Coronary artery (tissue), 2 donors: ENCODE measurements around the gene SMPD3.

ENCODE experiments used
- DNase-seq: peaks from one replicate; pipeline ENCODE4 v3.0.0-alpha.2; 2017; ENCODE audit warnings: low spot score
- H3K27ac ChIP-seq, 2 donors: fragments of 200-600 bp; sonication (generic); one replicate each; pipeline ENCODE4 v1.5.1; 2016 to 2019
- H3K4me3 ChIP-seq: fragments of 200-600 bp; sonication (generic); 2 replicates; pipeline ENCODE4 v1.5.1; 2016; ENCODE audit warnings: mild to moderate bottlenecking, moderate library complexity
- CTCF ChIP-seq: fragments of 200-600 bp; sonication (generic); IDR thresholded peaks from one replicate; pipeline ENCODE4 v1.5.1; 2019; ENCODE audit warnings: antibody characterized with exemption

Gene SMPD3

GRCh38 chr16:68400924-68401460, 47.3 kb downstream of the SMPD3 start:
- Histone ChIP-seq H3K27ac (no peak overlapping the region), H3K4me3 (no peak overlapping the region)
- no peak for DNase-seq
- TF ChIP-seq CTCF: no peak

- TF ChIP-seq CTCF: no peak
- Histone ChIP-seq H3K27ac (no peak overlapping the region), H3K4me3 (no peak overlapping the region)
- DNase-seq: no peak
Observed at GRCh38 chr16:68400083-68400923, 48.0 kb downstream of the SMPD3 start.

GRCh38 chr16:68399456-68399855, 48.9 kb downstream of the SMPD3 start:
- Histone ChIP-seq H3K4me3 (no peak overlapping the region), H3K27ac (no peak overlapping the region)
- DNase-seq: no peak
- no peak for TF ChIP-seq CTCF

- no peak overlapping the region for H3K27ac ChIP-seq
Observed at GRCh38 chr16:68397710-68398201, 50.6 kb downstream of the SMPD3 start.

GRCh38 chr16:68396481-68396880, 51.8 kb downstream of the SMPD3 start:
- no peak for TF ChIP-seq CTCF
- no peak for DNase-seq
- Histone ChIP-seq H3K27ac (no peak overlapping the region), H3K4me3 (no peak overlapping the region)

More at GRCh38 chr16:68397710-68398201, 50.6 kb downstream of the SMPD3 start:
- H3K4me3 ChIP-seq: no peak overlapping the region
- DNase-seq: no peak
- TF ChIP-seq CTCF: no peak

GRCh38 chr16:68395815-68396214, 52.5 kb downstream of the SMPD3 start:
- no peak for DNase-seq
- TF ChIP-seq CTCF: no peak
- no peak overlapping the region for H3K27ac ChIP-seq
- H3K4me3 ChIP-seq: no peak overlapping the region
